Sigmoid colon (tissue), 7 donors: ENCODE data around the gene UTF1. TPM values are rescaled to one million over a fixed set of nuclear protein-coding genes. Genes with fewer than 3 reads are reported as not detected.
A peak's percentile ranks its signal among the peaks of the same experiment; 100 is the strongest.

Source experiments
- DNase-seq: peaks from one replicate; pipeline ENCODE4 v3.0.0-alpha.2; 2019
- H3K27ac ChIP-seq, 4 donors: fragments of 200-600 bp; sonication (generic); one replicate each; pipeline ENCODE4 v1.5.1; 2016 to 2019; ENCODE audit warnings: mild to moderate bottlenecking in 1 of 4
- H3K27me3 ChIP-seq, 3 donors: fragments of 200-600 bp; sonication (generic); one replicate each; pipeline ENCODE4 v1.5.1; 2019; ENCODE audit warnings: mild to moderate bottlenecking in 1 of 3
- H3K36me3 ChIP-seq, 4 donors: fragments of 200-600 bp; sonication (generic); one replicate each; pipeline ENCODE4 v1.5.1; 2016 to 2019
- H3K4me1 ChIP-seq, 4 donors: fragments of 200-600 bp; sonication (generic); one replicate each; pipeline ENCODE4 v1.5.1; 2017 to 2019
- H3K4me3 ChIP-seq, 4 donors: fragments of 200-600 bp; sonication (generic); one replicate each; pipeline ENCODE4 v1.5.1; 2017 to 2019; ENCODE audit warnings: mild to moderate bottlenecking in 2 of 4, moderate library complexity in 1 of 4
- H3K9me3 ChIP-seq, 4 donors: fragments of 200-600 bp in 3 of 4; sonication (generic) in 3 of 4; one replicate each; pipeline versions ENCODE4 v1.5.1 to v1.6.1; 2013 to 2019
- CTCF ChIP-seq, 4 experiments: fragments of 450-650 bp in 3 of 4; fragments of 200-600 bp in 1 of 4; IDR thresholded peaks; one replicate each; pipeline ENCODE4 v1.5.1; 2016 to 2019; ENCODE audit warnings: antibody characterized with exemption in 4 of 4, mild to moderate bottlenecking in 3 of 4, moderate library complexity in 2 of 4
- EP300 ChIP-seq, 4 donors: sonication (generic); formaldehyde crosslinking; IDR thresholded peaks; one replicate each; pipeline ENCODE4 v1.6.1; 2017; ENCODE audit warnings: antibody characterized with exemption in 4 of 4
- POLR2A ChIP-seq, 2 donors: fragments of 450-650 bp; IDR thresholded peaks; one replicate each; pipeline ENCODE4 v1.6.1; 2016; ENCODE audit warnings: antibody characterized with exemption in 2 of 2, mild to moderate bottlenecking in 2 of 2, moderate library complexity in 2 of 2
- POLR2AphosphoS5 ChIP-seq, 4 donors: sonication (generic); formaldehyde crosslinking; IDR thresholded peaks; one replicate each; pipeline ENCODE4 v1.6.1; 2017; ENCODE audit warnings: antibody characterized with exemption in 4 of 4
- WGBS, 2 donors: extraction: QIAGEN DNeasy Blood & Tissue Kit; methylation state at CpG; one replicate each; pipeline ENCODE4 v1.1.7; 2013; 5-methylcytosine and 5-hydroxymethylcytosine counted together
- intact Hi-C: fragments of 100-400 bp; cut with DNase I; formaldehyde crosslinking; loops from one replicate; pipeline ENCODE4 v1.15.1; 2023
- polyA plus RNA-seq, 3 donors: library from polyadenylated mRNA; stranded (reverse); fragments of 200-250 nt; gene quantifications; one replicate each; pipeline ENCODE4 v1.2.3, GENCODE V29; 2013
- total RNA-seq, 4 donors: library from RNA; depleted of rRNA; stranded (reverse); fragments of >200 nt; gene quantifications; one replicate each; pipeline ENCODE4 v1.1.0, GENCODE V29; 2016
- donor health status: healthy with polysubstance abuse.
- donor health status: Bipolar disorder and iron deficiency.
- donor health status: healthy.

Gene UTF1
- total and polyA plus RNA-seq, 7 donors, result not detected

DNA sequence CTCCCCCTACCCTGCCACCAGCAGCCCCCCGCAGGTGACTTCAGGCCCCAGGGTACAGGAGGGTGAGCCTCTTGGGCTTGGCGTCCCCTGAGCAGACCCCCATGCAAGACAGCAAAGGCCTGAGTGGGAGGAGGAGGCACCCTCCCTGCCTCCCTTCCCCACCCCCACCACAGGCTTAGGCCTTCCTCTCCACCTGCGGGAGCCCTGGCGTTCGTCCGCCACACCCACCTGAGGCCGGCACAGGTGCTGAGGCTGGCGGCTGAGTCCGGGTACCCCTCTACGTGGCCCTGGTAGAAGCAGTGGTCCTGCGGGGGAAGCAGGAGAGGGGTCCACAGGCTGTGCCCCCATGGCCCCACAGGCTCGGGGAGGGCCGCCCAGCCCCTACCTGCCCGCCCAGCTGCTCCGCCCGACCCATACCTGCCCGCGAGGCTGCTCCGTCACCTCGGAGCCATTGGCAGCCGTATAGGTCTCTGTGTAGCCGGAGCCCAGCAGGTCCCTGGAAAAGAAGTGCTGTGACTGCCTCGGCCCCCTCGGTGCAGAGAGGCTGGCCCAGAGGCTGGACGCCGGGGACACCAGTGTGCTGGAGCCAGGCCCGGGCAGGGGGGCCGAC is 43.6 kb downstream of the UTF1 start:
- Histone ChIP-seq H3K9me3 (no peaks in the 10 kb centered on the region), H3K27me3 (peaks cover 17 to 29% (median 17%) of the 10 kb centered on the region in 3 donors), H3K27ac (no peak overlapping the region), H3K36me3 (peaks cover 0 to under 1% (median 0%) of the 10 kb centered on the region in 4 donors), H3K4me1 (peaks cover 0 to 15% (median 10%) of the 10 kb centered on the region in 4 donors), H3K4me3 (no peak overlapping the region)
- no peak for TF ChIP-seq EP300 (IDR thresholded peaks at IDR 0.05)
- no peak for TF ChIP-seq CTCF (IDR thresholded peaks at IDR 0.05)
- no peak for TF ChIP-seq POLR2AphosphoS5 (IDR thresholded peaks at IDR 0.05)
- no peak for TF ChIP-seq POLR2A (IDR thresholded peaks at IDR 0.05)
- DNase-seq, result no peak
- WGBS, 2 donors, result 30 to 83% methylated on average over 28 of the region's 28 CpGs
- intact Hi-C loops, result no loop called here

DNA sequence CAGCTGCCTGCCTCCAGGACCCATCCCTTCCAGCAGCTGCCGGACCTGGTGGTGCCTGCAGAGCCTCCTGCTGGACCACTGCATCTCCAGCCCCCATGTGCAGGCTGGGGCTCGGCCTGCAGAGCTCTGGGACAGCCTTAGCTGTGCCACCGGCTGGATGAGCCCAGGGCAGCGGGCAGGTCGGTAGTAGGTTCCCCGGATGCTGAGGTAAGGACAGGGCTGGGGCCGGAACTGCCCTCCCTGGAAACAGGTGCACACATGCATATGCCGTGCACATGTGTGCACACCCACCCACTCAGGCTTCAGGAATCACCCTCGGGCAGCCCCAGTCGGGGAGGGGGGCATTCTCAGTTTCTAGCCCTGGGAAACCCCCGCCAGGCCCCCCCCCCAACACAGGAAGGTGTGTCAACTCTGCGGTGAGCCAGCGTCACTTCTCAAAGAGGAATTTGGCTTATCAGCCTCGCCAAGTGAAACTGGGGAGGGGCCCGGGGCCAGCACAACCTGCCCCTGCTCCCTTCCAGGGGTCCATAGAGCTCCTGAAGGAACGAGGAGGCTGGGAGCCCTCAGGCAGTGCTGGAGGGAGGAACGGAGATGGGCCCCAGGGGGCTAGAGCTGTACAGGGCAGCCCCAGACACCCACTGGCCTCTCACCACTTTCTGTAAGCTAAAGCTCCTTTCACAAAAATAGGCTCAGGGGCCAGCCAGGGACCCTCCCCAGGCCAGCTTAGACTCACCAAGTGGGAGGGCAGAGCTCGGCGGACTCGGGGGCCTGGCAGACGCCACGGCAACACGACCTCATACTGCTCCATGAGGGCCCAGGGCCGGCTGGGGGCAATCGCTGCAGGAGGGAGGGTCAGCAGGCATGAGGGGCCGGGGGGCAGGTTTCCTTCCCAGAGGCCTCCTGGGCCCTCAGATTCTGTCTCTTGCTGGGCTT is 45.0 kb downstream of the UTF1 start:
- Histone ChIP-seq H3K9me3 (no peaks in the 10 kb centered on the region), H3K36me3 (peaks cover 0 to 14% (median 5%) of the 10 kb centered on the region in 4 donors), H3K27me3 (peaks cover 17 to 29% (median 17%) of the 10 kb centered on the region in 3 donors), H3K27ac (no peak overlapping the region), H3K4me1 (peaks cover 0 to 15% (median 10%) of the 10 kb centered on the region in 4 donors), H3K4me3 (no peak overlapping the region)
- intact Hi-C loops, result no loop called here
- TF ChIP-seq CTCF (IDR thresholded peaks at IDR 0.05) (no peak), POLR2AphosphoS5 (IDR thresholded peaks at IDR 0.05) (no peak), EP300 (IDR thresholded peaks at IDR 0.05) (no peak), POLR2A (IDR thresholded peaks at IDR 0.05) (no peak)
- no peak for DNase-seq
- 22 to 29% methylated on average over 26 of the region's 26 CpGs for WGBS, 2 donors

DNA sequence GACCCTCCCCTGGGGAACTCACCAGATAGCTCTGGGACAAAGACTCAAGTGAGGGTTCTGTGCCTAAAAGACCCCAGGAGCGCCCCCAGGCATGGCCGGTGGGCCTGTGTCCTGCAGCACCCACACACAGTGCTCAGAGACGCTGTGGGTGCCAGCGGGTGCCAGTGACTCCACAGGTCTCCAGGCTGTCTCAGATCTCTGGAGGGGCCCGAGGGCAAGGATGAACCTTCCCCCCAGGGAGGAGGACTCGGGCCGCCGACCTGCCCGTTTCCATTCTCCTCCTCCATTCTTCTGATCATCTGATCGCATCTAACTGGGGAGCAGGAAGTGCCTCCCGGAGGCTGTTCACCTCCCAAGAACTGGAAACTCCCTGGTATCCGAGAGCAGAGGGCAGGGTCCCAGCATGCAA is 45.7 kb downstream of the UTF1 start:
- intact Hi-C loops, result no loop called here
- TF ChIP-seq EP300 (IDR thresholded peaks at IDR 0.05) (no peak), CTCF (IDR thresholded peaks at IDR 0.05) (no peak), POLR2AphosphoS5 (IDR thresholded peaks at IDR 0.05) (no peak), POLR2A (IDR thresholded peaks at IDR 0.05) (no peak)
- H3K27ac ChIP-seq, result no peak overlapping the region
- H3K4me1 ChIP-seq, result peaks cover 0 to 15% (median 10%) of the 10 kb centered on the region in 4 donors
- H3K4me3 ChIP-seq, result peak overlapping the region in 1 of 4 donors; percentile 29
- no peak for DNase-seq
- peaks cover 0 to 21% (median 9%) of the 10 kb centered on the region in 4 donors for H3K36me3 ChIP-seq
- peaks cover 17 to 29% (median 17%) of the 10 kb centered on the region in 3 donors for H3K27me3 ChIP-seq
- H3K9me3 ChIP-seq, result no peaks in the 10 kb centered on the region
- 20 to 22% methylated on average over 12 of the region's 12 CpGs for WGBS, 2 donors

DNA sequence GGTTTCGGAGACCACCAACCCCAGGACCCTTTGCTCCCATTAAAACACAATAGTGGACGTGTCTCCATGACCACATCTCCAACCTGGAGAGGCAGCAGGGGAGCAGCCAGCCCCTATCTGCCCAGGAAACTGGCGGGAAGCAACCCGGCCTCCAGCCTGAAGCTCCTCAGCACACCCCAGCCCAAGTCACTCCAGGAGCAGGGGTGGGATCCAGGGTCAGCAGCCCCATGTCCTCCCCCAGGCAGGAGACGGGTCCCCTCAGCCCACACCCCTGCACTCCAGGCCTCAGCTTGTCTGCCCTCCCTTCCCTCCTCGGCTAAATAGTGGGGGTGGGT is 46.0 kb downstream of the UTF1 start:
- Histone ChIP-seq H3K27ac (no peak overlapping the region), H3K27me3 (peaks cover 17 to 29% (median 17%) of the 10 kb centered on the region in 3 donors), H3K4me3 (peak overlapping the region in 3 of 4 donors; percentile 5 to 29 (median 5)), H3K4me1 (peaks cover 0 to 15% (median 10%) of the 10 kb centered on the region in 4 donors), H3K9me3 (no peaks in the 10 kb centered on the region), H3K36me3 (peaks cover 0 to 25% (median 10%) of the 10 kb centered on the region in 4 donors)
- DNase-seq, result no peak
- intact Hi-C loops, result no loop called here
- WGBS, 2 donors, result 11 to 17% methylated on average over 6 of the region's 6 CpGs
- TF ChIP-seq POLR2AphosphoS5 (IDR thresholded peaks at IDR 0.05) (no peak), EP300 (IDR thresholded peaks at IDR 0.05) (no peak), POLR2A (IDR thresholded peaks at IDR 0.05) (no peak), CTCF (IDR thresholded peaks at IDR 0.05) (no peak)
